Measurements from ENCODE around the gene FAM118B. TPM values are rescaled to one million over a fixed set of nuclear protein-coding genes. Genes with fewer than 3 reads are reported as not detected.
"Not testable (repeated sequence)": the region's sequence is repeated elsewhere in the genome, so short reads cannot be mapped to it uniquely, and the experiment has no call there.

Gene FAM118B
- total and polyA plus RNA-seq, 2 of the 4 experiments (the other 2 are of a cell fraction) = 20.0 to 27.2 TPM

GRCh38 chr11:126308771-126309170 lies 97.2 kb downstream of the FAM118B start:
- ATAC-seq (ENCODE audit: low read depth); H3K27me3 ChIP-seq (ENCODE audit: control insufficient read depth, insufficient read depth, low read length); H4K8ac ChIP-seq (ENCODE audit: low read depth in 2 of 2, low read length in 2 of 2); H2BK120ac ChIP-seq (ENCODE audit: low read depth, low read length); H3K23ac ChIP-seq (ENCODE audit: low read depth, low read length); POLR2A ChIA-PET (ENCODE audit: unreplicated experiment); H3K18ac ChIP-seq (ENCODE audit: low read depth, low read length); H3K4me2 ChIP-seq (ENCODE audit: low read depth, low read length); H3K14ac ChIP-seq (replicated peaks; ENCODE audit: low read depth, low read length); H2AK9ac ChIP-seq (replicated peaks; ENCODE audit: low read depth, low read length, poor library complexity); BruUV-seq (replicated peaks); H3K9ac ChIP-seq (ENCODE audit: low read depth, low read length); H3K4me1 ChIP-seq (ENCODE audit: control insufficient read depth, insufficient read depth, low read length); H3K36me3 ChIP-seq (ENCODE audit: control insufficient read depth, insufficient read depth, low read length); H3K9me1 ChIP-seq (ENCODE audit: insufficient read depth, low read length); DNase-seq; H3K9me3 ChIP-seq (ENCODE audit: control insufficient read depth, insufficient read depth, low read length); H4K5ac ChIP-seq (ENCODE audit: low read depth, low read length); H3K56ac ChIP-seq (ENCODE audit: extremely low read depth, insufficient read depth, low read length); H3K4ac ChIP-seq (ENCODE audit: low read depth, low read length); H2AK5ac ChIP-seq (ENCODE audit: low read depth, low read length); H3K27ac ChIP-seq (ENCODE audit: insufficient read depth, low read length); H4K20me1 ChIP-seq (ENCODE audit: insufficient read depth, low read length); H2BK5ac ChIP-seq (ENCODE audit: low read depth, low read length, poor library complexity, severe bottlenecking); H4K91ac ChIP-seq (ENCODE audit: insufficient read depth, low read depth, low read length); H3K4me3 ChIP-seq (ENCODE audit: insufficient read depth, low read depth, low read length); H2AFZ ChIP-seq (replicated peaks; ENCODE audit: low read length, poor library complexity); dilution Hi-C loops (cut with HindIII; ENCODE audit: low sequenced_read_pairs, unreplicated experiment); H2BK15ac ChIP-seq (ENCODE audit: low read depth, low read length); H2BK20ac ChIP-seq (ENCODE audit: low read depth, low read length): not testable (repeated sequence)
- CTCF ChIA-PET = interaction anchor here (3.4 kb wide), 1 partner anchor 171 kb away, joined by 35 read pairs; no protein-coding TSS in a partner anchor
- intact Hi-C loops (cut with micrococcal nuclease) (loop anchor here (10.0 kb wide), 1 partner anchor 1726 kb away; no protein-coding TSS in a partner anchor), in situ Hi-C loops (cut with MboI; ENCODE audit: low sequenced_read_pairs) (loop anchor here (10.0 to 25.0 kb wide), 4 partner anchors 296 to 1029 kb away; no protein-coding TSS in a partner anchor)
- WGBS, 2 experiments (ENCODE audit: extremely low coverage in 2 of 2, insufficient read length in 1 of 2) = 100% methylated on average over 1 of the region's 4 CpGs; no CpG with 5 or more reads in 1 of the 2 experiments
- H3K79me1 ChIP-seq (ENCODE audit: low read depth in 1 of 2, low read length in 2 of 2) = peaks cover 7 to 12% of the 10 kb centered on the region in 2 experiments
